IPS-NIHi11 (cell line): Measurements from ENCODE around the gene MFAP3L.
"Not testable (repeated sequence)": the region's sequence is repeated elsewhere in the genome, so short reads cannot be mapped to it uniquely, and the experiment has no call there.

Experiments
- DNase-seq: peaks from one replicate; pipeline ENCODE4 v3.0.0; 2012; ENCODE audit warnings: mixed read lengths, low spot score

Gene MFAP3L

DNA sequence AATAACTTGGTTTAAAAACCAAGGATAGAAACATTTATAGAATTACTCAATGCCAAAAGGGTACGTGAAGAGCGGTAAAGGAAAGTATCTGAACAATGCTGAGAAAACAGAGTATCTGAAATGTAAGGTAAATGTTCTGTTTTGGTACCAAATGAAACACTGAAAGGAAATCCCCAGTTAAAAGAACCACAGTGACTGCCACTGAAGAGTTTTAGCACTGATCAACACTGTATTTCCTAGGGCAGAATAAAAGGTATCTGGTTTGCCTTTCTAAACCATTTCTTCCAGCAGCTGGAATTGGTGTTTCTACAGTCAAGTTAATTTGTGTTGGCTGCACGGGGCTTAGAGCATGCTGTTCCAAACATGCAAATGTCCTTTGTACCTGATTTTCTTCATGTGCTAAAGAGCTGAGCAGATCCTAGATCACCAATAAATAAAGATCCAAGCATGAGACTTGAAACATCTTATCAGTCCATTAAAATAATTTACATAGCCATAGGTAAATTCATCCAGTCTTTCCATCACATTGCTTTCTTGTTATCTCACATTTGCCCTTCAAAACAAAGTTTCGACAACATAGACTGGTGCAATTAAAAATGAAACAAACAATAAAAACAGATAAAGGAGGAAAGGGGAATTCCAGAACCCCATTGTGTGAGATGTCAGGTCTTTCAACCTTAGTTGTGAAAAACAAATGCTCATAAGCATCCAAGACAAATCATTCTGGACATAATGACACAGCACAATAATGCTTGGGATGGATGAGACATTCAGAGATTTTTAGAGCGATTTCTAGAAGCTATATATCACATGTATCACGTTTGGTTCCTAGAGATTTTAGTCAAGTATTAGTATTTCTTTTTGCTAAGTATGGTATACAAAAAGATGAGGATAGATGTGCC is 38.6 kb downstream of the MFAP3L start:
- no peak for DNase-seq

DNA sequence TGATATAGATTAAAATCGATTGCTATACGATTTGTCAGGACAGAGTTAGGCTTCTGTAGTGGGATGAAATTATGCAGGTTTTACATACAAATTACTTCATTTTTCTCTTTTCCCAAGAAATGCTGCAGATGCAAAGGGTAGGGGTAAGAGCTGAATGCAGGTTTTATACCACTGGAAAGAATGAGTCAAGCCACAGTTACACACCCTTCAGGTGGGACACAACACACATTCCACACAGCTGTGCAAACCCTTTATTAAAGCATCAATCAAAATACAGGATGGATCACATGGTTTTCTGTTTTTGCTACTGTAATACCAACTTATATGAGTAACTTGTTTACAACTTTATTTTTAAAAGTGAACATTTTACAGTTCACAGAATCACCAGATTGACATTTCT is 39.8 kb downstream of the MFAP3L start:
- DNase-seq = no peak

DNA sequence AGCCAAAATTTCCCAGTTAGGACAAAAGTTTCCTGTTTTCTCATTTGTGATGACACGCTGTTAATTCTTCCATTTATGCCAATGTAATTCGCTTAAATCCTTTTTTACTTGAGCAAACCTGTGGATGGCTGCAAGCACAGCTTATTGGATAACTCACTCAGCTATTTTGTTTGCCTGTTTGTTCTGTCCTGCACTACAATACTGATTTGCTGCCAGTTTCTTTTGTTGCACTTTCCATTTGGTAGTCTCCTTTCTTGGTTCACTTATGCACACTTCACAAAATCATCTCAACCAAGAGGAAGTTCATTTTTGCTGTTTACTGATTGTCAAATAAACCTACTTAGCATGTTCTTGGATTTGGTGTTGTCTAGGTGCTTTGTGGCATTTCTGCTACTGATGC is 40.3 kb downstream of the MFAP3L start:
- DNase-seq = no peak

DNA sequence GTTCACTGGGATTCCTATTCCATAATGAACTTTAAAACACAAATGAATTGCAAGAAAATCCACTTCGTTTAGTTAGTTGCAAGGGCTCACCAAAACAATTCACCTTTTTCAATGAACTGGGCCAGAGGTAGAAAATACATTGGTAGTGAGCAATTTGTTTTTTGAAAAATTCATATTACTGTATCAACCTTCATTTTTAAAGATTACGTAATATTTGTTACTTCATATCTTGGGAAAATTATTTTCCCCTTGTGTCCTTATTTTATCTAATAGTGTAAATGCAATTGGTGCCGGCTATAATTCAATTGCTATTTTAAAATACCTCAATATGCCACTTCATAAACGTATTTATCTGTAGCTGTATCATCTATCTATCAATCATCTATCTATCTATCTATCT is 41.5 kb downstream of the MFAP3L start:
- DNase-seq = no peak

DNA sequence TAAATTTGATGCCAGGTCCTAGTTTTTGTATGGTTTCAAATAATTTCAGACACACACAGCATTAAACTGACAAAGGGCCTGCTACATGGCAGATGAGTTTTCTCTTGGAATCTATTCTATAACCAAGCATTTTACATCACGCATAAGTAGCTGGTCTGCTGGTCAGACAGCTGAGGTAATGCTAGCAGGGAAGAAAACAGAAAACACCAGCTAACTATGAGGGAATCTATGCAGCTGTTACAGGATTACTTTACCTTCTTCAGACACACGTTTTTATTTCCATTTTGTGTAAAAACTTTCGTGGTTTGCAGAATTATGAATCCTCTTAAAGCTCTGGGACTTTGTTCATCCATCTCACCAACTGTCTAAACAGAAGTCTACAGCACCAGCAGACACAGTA is 42.0 kb downstream of the MFAP3L start:
- DNase-seq = no peak

DNA sequence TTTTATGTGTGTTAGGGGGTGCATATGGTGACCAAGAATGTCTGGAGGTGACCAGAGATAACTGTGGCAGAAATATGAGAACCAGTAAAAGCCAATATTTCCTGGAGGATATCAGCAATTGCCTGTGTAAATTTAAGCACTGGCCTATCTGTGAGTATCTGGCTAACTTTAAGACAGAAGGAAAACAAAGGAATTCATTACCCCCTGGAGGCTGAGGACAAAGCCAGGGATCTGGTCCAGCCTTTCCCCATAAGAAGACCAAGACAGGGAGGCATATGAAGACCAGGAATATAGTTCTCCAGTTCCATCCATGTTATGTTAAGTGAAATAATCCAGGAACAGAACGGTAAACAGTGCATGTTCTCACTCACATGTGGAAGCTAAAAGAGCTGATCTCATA is 49.2 kb downstream of the MFAP3L start:
- no peak for DNase-seq

DNA sequence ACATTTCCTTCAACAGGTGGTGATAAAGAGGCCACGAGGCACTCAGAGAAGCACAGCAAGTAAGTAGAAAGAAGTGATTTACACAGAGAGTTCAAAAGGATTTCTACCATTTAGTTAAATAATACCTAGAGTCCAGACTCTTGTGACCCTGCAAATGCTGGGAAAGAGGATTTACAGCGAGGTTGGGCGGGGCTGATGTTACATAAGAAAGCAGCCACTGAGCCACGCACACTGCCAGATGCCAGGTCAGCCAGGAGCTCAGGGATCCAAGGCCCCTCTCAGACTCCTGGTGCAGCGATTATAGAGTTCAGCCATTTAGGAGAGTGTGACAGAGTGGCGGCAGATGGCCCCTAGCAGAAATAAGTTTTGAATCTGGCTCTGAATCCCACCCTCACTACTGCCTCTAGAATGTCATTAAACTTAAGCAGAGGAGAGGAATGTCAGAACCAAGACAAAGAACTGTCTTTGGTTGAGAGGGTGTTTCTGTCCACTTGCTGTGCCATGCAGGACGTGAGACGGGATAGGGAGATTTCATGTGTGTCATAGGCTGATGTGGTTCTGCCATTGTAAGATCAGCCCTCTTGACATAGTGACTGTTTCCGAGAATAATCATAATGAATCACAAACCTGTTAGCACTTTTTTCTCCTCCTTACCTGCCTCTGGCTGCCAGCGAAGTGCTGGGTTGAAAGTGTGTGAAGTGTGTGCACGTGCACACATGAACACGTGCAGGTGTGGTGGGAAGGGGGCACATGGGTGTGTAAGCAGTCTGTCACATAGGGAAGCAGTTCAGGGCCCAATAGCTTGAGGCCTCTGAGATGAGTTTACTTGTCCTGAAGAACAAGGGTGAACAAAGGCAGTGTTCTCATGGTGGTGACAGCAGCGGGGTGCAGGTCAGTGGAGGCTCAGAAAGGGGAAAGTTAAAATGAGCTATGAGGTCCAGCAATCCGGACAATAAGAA is 50.1 kb downstream of the MFAP3L start:
- no peak for DNase-seq

DNA sequence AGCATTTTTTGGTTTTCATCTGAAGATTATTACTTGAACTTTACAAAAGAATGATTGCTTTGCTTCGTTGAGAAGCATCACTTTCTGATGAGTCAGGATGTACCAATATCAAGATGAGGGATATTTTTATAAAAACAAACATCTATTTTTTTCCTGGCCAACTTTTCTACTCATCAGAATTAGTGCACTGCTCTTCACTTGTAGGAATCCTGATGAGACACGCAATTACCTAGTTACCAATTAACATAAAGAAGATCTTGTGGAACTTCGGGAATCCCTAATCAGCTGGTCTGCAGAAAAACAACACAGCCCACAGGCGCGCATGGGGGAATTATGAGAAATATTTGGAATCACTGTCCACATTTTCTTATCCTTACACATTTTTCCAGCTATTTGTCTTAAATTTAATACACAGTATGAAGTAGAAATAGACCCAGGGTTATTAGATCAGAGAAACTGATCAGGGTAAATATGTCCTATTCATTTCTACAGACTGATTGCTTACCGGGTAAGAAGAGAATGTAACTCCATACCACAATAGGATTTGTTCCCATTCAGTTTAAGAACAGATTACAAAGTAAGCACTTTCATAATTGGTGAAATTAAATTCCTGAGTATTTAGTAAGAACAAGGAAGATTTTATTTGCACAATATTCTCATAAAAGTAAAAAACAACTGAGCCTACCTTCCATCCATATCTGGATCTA is 50.9 kb downstream of the MFAP3L start:
- no peak for DNase-seq

DNA sequence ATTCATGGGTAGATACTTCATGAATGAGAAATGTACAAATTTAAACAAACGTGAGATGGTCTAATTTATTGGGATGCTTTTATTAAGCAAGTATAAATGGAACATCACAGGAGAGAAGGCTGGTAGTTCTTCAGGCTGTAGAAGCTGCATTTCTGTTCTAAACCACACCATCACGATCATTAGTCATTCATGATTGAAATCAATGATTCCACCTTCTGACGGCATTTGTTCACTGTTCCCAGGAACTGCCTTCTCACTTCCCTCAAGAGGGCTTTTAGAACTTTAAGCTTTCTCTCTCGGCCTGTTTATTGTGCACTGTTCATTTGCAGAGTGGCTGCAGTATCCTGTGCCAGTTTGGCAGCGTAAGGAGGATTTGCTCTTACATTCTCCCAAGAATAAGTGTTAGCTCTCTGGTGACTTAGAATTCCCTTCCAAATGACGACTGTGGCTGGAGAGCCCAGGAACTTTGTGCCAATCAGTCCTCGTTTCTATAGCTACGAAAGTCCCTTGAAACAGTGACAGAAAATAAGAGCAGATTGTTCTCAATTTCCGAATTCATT is 54.7 kb downstream of the MFAP3L start:
- DNase-seq = no peak

DNA sequence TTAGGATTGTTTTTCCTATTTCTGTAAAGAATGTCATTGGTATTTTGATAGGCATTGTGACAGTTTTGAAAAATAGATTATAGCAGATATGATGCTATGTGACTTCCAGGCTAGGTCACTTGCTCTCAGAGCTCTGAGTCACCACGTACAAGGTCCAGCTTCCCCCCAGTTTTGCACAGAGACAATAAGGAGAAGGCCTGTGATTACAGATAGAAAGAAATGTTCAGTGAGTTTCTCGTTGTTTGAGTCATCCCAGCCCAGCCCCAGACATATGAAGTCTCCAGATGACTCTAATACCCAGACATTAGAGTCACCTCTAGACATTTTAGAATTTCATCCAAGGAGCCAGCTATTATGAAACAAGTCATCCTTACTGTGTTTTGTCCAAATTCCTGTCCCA is 57.2 kb downstream of the MFAP3L start:
- no peak for DNase-seq

DNA sequence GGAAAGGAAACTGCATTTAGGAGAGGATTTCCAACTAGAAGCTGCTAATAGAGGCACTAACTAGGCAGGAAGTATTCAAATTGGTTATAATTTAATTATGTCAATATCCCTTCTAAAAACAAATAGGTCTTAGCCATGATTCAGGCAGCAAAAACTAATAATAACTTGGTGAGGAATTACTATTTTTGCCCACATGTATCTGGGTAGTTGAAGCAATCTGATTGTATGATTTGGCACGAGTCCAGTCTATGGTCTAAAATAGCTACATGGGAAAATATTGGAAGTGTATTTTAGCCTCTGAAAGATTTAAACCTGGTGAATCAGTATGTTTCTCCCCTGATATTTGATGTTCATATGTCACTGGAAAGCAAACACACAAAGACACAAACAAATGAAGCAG is 62.2 kb downstream of the MFAP3L start:
- no peak for DNase-seq

DNA sequence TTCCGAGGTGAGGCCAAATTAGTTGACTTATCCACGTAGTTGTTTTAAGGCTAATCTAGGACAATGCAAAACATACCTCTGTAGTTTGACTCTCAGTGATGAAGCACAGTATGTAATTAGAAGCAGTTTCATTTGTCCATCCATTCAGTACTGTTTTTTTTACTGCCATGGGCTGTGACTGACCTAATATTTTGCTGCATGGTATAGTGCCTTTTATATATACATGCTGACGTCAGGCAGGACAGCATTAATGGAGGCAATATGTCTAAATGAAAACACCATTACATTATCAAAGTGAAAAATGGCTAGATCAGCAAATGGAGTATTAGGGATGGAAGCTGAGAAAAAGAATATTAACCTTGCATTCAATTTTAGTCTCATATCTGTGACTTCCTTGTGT is 66.9 kb downstream of the MFAP3L start:
- no peak for DNase-seq

DNA sequence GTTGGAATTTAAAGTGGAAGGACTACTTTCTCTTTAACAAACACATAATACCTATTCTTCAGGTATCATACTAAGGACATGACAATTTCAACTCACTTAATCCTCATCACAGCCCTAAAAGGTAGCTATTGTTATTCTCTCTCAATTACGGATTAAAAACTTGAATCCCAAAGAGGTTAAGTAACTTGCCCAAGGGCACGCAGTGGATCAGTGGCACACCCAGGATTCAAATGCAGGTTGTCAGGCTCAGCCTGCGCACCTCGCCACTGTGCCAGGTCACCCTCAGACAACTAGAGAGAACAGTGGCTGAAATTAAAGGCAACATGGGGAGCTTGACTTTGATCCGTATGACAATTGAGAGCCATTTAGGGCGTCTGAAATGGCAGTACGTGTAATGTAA is 67.6 kb downstream of the MFAP3L start:
- DNase-seq = no peak

DNA sequence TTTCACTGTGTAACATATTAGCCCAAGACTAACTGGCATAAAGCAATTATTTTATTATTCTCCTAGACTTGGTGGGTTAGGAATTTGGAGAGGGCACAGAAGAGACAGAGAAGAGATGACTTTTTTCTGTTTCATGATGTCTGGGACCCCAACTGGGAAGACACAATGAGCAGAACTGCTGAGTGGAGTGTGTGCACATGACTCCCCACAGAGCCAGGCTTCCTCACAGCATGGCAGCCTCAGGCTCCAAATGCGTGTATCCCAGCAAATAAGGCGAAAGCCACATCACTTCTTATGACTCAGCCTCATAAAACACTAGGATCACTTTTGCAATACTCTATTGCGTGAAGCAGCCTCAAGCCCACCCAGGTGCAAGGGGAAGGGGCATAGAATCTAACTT is 68.4 kb downstream of the MFAP3L start:
- DNase-seq = no peak

DNA sequence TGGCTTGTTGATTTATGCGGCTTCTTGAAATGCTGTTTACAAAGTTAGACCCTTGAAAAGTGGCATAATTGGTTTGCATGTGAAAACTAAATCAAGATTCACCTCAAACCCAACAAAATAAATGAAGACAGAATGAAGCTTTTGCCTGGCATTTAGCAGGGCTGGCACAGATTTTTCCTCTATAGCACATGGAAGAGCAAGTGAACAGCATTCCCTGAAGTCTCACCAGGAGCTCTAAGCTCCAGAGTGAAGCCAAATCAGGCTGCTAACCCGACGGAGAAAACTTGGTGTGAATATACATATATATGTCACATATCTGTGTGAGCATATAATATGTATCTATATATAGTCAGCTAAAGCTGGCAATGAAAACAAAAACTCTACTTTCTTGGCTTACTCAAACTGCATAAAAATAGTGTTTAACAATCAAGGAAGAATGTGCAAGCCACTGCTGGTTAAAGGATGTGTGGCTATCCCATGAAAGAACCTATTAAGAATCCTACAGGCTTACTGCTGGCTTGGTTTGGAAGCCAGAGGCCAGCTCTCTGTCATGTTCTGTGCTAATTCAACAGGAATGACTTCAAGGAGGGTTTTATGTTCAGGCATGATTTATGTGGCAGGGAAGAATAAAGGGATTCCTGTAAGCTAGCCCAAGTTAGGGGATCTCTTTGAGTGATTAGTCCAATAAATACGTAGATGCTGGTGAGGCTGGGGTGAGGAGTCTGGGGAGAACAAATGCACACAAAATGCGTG is 69.9 kb downstream of the MFAP3L start:
- DNase-seq = no peak

DNA sequence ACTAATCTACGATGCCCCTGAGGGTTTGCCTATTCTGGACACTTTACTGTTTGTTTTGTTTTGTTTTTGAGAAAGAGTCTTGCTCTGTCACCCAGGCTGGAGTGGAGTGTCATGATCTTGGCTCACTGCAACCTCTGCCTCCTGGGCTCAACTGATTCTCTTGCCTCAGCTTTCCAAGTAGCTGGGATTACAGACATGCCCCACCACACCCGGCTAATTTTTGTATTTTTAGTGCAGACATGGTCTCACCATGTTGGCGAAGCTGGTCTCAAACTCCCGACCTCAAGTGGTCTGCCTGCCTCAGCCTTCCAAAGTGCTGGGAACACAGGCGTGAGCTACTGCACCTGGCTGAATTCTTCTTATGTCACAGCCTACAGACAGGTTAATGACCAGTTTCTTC is 70.7 kb downstream of the MFAP3L start:
- DNase-seq = no peak

DNA sequence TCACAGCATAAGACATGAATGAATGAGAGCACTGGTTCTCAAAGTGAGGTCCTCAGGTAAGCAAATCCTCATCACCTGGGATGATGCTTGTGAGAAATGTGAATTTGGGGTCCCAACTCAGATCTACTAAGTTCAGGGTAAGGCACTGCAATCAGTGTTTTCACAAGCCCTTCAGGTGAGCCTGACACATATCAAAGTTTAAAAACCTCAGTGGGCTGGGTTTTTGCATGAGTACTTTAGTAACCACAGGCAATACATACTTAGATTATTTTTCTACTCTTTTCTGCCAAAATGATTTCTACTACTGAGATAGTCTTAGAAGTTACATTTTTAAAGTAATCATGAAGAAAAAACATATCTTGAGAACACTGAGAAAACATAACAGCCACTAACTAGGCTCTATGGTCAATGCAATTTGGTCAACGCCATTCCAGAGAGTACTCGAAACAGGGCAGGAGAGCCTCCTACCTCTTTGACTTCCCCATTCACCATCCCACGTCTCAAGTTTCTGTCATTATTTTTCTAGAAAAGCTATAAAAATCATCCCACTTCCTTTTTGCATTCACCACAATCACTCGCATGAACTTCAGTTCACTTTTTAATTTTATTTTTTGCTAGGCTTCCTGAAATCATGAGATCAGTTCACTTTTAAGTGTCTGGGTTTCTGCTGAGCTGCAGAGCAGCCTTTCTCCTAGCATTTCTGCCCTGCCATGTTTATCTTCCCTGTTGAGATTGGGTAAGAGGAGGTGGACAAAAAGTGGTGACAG is 73.8 kb downstream of the MFAP3L start:
- no peak for DNase-seq

DNA sequence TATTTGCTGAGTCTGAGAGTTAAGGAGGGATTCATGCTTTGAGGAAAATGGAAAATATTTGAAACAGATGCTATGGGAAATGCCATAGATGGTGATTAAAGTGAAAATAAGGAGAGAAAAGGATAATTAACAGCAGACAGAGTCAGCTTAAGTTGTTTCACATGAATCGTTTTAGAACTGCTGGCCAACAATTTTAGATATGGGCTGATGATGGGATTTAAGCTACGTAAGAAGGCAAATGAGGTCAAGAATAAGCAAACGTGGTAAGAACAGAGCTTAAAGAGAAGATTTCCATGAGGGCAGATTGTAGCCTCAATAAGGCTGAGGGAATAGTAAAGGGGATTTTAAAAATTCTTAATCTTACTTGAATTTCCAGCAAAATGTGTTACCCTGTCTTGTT is 77.9 kb downstream of the MFAP3L start:
- no peak for DNase-seq

DNA sequence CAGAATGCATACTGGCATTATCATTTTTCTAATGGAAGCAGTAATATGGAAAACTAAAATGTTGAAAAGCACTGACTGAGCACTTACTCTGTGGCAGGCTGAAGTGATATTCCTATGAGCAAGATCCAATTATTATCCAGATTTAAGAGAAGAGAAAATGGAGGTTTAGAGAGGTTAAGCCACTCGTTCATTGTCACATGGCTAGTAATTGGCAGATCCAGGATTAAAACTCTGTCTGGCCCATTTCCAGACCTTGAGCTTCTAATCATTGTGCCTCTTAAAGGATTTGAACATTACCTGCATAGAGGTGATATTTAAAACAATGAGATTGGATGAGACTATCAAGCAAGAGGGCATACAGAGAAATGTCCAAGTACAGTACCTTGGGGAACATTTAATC is 80.6 kb downstream of the MFAP3L start:
- no peak for DNase-seq

DNA sequence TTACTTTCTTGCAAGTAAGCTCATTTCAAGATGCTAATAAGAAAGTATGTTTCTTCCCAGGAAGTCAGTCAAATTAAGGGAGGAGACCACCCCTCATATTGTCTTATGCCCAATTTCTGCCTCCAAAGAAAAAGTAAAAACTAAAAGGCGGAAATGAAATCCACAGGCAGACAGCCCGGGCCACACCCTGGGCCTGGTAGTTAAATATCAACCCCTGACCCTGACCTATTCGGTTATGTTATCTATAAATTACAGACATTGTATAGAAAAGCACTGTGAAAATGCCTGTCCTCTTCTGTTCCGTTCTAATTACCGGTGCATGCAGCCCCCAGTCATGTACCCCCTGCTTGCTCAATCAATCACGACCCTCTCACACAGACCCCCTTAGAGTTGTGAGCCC is 82.6 kb downstream of the MFAP3L start:
- DNase-seq = not testable (repeated sequence)

DNA sequence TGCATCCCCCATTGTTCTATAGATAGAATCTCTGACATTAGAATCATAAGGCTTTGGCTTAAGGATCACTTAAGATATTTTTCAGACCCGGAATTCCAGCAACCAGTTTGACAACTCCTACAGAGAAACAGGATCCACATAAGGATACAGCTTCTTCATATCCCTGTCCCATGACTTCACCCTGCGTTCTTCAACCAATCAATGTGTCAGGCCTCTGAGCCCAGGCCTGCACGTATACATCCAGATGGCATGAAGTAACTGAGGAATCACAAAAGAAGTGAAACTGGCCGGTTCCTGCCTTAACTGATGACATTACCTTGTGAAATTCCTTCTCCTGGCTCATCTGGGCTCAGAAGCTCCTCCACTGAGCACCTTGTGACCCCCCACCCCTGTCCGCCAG is 85.1 kb downstream of the MFAP3L start:
- no peak for DNase-seq
